HG02763 (cell line): ENCODE measurements around the gene ADGRD2.

Source experiments
- ATAC-seq: cut with Tn5 transposase; IDR thresholded peaks from one replicate; pipeline ENCODE4 v1.9.1; 2021; ENCODE audit warnings: mild to moderate bottlenecking, moderate library complexity; ENCODE audit not compliant: unreplicated experiment

The ADGRD2 gene

GRCh38 chr9:124477648-124478285 is 27.5 kb downstream of the ADGRD2 start:
- ATAC-seq, result no peak

- ATAC-seq, result no peak
Observed at GRCh38 chr9:124478354-124478753, 28.1 kb downstream of the ADGRD2 start.

GRCh38 chr9:124479371-124479770 is 29.1 kb downstream of the ADGRD2 start:
- no peak for ATAC-seq

- no peak for ATAC-seq
Observed at GRCh38 chr9:124479947-124480620, 29.8 kb downstream of the ADGRD2 start.

- ATAC-seq, result no peak
Observed at GRCh38 chr9:124480621-124480981, 30.4 kb downstream of the ADGRD2 start.

- ATAC-seq, result no peak
Observed at GRCh38 chr9:124481115-124481514, 30.9 kb downstream of the ADGRD2 start.

GRCh38 chr9:124482431-124483031 is 32.3 kb downstream of the ADGRD2 start:
- ATAC-seq, result no peak

GRCh38 chr9:124483481-124483880 is 33.2 kb downstream of the ADGRD2 start:
- no peak for ATAC-seq

- no peak for ATAC-seq
Observed at GRCh38 chr9:124485201-124485600, 35.0 kb downstream of the ADGRD2 start.

GRCh38 chr9:124485936-124486335 is 35.7 kb downstream of the ADGRD2 start:
- no peak for ATAC-seq

- ATAC-seq, result no peak
Observed at GRCh38 chr9:124486778-124487259, 36.6 kb downstream of the ADGRD2 start.

GRCh38 chr9:124487260-124488182 is 37.3 kb downstream of the ADGRD2 start:
- ATAC-seq, result no peak

- no peak for ATAC-seq
Observed at GRCh38 chr9:124488641-124489210, 38.5 kb downstream of the ADGRD2 start.

GRCh38 chr9:124489222-124489621 is 39.0 kb downstream of the ADGRD2 start:
- ATAC-seq, result no peak

- no peak for ATAC-seq
Observed at GRCh38 chr9:124490004-124490403, 39.8 kb downstream of the ADGRD2 start.

GRCh38 chr9:124491049-124491975 is 41.1 kb downstream of the ADGRD2 start:
- no peak for ATAC-seq

- ATAC-seq, result no peak
Observed at GRCh38 chr9:124492818-124493217, 42.6 kb downstream of the ADGRD2 start.

GRCh38 chr9:124493218-124493617 is 43.0 kb downstream of the ADGRD2 start:
- no peak for ATAC-seq

GRCh38 chr9:124493794-124494479 is 43.7 kb downstream of the ADGRD2 start:
- ATAC-seq, result no peak
